UCSD-AML1 (cell line): Measurements from ENCODE around the gene POMT1.
"Not testable (repeated sequence)": the region's sequence is repeated elsewhere in the genome, so short reads cannot be mapped to it uniquely, and the experiment has no call there.

Source experiments
- DNase-seq: peaks from one replicate; lab custom pipeline; 2025; ENCODE audit not compliant: unreplicated experiment; lab: John Stamatoyannopoulos, UW

The POMT1 gene

DNA sequence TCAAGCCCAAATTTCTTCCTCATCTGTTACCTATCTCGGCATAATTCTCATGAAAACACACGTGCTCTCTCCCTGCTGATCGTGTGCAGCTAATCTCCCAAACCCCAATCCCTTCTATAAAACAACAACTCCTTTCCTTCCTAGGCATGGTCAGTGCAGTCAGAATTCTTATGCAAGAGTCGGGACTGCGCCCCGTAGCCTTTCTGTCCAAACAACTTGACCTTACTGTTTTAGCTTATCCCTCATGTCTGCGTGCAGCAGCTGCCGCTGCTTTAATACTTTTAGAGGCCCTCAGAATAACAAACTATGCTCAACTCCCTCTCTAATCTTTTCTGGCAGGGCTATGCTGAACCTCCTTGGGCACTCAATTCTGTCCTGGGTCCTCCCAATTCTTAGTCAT, 47.7 kb downstream of the POMT1 start:
- DNase-seq = not testable (repeated sequence)

DNA sequence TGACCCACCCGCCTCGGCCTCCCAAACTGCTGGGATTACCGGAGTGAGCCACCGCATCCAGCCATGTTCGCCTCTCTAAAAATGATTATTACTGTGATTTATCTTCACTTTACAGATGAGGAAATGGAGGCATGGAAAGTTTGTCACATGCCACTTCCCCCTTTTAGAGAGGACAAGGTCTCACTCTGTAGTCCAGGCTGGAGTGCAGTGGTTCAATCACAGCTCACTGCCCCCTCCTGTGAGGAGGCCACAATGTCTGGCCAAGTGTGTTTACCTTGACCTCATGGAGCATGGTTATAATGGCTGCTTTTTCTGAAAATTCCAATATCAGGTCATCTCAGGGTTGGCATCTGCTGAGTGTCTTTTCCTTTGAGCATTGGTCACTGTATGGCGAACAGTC, 49.3 kb downstream of the POMT1 start:
- DNase-seq = no peak

DNA sequence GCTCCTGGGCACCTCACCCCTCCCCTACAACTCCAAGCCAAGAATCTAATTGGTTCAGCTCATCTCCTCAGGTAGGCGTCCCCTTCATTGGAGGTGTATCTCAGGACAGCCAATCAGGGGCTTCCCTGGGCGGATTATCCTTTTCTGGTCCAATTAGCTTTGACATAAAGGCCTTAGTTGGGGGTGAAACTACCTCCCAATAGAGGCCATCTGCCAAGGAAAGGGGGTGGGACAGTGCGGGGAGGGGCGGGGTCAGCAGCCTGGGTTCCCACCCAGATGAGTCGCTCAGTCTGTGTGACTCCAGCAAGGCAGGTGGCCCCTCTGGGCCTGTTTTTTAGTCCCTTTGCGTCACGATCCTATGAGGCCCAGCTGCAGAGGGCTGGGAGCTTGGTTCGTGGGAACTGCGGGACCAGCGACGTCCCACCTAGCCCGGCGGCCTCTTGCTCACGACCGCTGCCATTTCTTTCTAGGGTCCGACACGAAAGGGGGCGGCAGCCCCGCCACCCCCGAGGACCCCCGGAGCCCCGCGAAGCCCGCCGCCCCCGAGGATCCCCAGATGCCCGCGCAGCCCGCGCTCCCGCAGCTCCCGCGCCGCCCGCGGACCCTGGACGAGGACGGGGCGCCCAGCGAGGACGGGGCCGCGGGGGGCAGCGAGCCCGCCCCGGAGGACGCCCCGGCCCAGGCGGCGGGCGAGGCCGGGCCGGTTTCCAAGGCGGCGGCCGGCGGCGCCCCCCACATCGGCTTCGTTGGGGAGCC, 51.5 kb downstream of the POMT1 start:
- DNase-seq = no peak

DNA sequence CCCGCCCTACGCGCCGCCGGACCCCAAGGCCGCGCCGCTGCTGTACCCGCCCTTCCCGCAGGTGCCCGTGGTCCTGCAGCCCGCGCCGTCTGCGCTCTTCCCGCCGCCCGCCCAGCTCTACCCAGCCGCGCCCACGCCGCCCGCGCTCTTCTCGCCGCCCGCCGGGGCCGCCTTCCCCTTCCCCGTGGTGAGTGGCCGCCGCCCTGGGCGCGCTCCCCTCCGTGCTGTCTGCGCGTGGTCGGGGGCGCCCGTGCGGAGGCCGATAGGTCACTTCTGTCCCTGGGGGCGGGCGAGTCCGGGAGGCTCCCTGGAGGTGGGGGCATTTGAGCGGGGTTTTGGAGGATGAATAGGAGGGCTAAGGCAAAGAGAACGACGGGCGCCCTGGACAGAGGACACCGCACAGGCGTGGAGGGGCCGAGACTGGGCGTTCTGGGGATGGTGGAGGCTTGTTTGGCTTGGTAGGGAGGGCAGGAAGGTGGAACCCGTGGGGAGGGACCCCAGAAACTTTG, 52.2 kb downstream of the POMT1 start:
- DNase-seq = no peak

DNA sequence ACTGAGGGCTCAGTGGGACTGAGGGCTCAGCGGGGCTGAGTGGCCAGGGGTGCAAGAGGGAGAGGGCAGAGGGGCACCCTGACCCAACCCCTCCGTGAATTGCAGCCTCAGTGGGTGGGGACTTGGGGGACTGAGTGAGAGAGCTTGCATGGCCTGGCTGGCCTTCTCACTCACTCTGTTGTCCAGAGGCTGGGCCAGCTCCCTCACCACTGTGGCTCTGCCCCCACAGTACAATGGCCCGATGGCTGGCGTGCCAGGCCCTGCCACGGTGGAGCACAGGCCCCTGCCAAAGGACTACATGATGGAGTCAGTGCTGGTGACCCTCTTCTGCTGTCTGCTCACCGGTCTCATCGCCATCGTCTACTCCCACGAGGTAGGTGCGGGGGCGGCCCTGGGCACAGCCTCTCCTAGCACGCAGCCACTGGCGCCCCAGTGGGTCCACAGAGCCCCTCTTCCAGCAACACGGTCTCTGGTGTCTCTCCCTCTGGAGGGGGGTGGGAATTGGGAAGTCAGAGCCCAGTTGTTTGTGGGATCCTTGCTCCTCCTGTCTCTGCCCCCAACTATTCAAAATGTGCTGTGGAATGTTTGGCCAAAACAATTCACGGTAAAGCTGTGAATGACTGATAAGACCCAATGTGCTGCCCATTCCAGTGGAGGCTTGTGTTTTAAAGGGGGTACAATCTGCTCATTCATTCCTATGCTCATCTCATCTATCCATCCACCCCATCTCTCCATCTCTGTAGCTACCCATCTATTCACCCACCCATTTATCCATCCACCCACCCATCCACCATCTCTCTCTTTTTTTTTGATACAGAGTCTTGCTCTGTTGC, 53.3 kb downstream of the POMT1 start:
- no peak for DNase-seq

DNA sequence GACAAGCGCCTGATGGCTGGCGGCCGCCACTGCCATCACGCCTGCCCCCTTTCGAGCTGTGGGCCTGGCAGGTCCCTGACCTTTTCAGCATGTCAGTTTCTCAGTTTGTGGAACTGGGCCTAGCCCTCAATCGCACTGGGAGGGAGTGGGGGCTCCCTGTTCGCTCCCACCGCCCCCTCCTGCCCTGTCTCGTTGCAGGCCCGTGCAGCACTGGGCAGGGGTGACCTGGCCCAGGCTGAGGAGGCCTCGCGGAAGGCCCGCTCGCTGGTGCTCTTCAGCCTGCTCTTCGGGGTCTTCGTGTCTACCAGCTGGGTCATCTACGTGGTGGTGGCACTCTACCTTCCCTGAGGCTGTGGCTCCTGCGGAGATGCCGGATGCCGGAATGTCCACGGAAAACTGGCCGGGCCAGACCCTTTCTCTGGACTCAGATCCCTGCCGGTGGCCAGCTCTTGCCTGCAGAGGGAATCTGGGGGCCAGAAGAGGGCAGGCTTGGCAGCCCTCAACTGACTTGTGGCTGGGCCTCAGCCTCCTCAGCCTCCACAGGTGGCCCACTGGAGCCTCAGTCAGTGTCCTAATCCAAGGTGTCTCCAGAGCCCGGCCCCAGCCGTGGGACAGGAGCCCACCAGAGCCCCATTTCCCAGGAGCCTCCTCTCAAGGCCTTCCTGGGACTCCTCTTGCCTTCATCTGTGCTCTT, 55.3 kb downstream of the POMT1 start:
- no peak for DNase-seq

DNA sequence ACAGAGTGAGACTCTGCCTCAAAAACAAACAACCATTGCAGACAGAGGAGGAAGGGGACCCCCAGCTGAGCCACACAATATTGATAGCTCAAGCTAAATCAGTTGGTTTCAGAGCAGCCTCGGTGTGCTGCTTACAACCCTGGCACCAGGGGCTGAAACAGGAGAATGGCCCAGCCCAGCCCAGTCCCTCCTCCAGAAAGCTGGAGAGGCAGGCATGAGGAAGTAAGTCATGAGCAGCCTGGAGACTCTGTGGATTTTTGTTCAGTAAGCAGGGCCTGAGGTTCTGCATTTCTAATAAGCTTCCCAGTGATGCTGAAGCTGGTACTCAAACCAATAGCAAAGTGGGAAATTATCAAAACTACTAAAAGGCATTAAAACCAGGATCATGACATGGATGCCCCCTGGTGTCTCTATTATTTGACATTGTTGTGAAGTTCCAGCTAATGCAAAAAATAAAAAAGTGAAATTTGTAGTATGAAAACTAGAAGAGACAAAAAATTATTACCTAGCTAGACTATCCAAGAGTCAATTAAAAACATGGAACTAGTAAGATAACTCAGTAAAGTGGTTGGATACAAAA, 56.8 kb downstream of the POMT1 start:
- no peak for DNase-seq

DNA sequence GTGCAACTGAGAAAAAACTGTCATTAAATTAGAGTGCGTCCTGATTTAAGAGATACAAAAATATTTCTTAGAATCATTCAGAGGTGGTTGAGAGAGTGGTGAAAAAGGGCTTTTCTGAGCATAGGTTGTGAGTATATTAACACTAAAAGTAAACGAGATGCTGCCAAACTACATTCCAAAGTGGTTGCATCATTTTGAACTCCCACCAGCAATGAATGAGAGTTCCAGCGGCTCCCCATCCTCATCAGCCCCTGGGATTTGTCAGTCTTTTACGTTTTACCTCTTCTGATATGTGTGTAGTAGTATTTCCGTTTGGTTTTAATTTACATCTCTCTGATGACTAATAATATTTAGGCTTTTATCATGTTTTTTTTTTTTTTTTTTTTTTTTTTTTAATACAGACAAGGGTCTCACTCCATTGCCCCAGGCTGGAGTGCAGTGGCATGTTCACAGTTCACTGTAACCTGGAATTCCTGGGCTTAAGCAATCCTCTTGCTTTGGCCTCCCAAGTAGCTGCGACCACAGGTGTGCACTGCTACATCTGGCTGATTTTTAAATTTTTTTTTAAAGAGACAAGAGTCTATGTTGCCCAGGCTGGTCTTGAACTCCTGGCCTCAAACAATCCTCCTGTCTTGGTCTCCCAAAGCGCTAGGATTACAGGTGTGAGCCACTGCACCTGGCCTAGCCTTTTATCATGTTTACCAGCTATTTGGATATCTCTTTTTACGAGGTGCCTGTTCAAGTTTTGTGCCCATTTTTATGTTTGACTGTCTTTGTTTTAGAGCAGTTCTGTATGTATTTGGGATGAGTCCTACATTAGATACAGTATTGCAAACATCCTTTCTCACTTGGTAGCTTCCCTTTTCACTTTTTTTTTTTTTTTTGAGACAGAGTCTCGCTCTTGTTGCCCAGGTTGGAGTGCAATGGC, 59.6 kb downstream of the POMT1 start:
- no peak for DNase-seq

DNA sequence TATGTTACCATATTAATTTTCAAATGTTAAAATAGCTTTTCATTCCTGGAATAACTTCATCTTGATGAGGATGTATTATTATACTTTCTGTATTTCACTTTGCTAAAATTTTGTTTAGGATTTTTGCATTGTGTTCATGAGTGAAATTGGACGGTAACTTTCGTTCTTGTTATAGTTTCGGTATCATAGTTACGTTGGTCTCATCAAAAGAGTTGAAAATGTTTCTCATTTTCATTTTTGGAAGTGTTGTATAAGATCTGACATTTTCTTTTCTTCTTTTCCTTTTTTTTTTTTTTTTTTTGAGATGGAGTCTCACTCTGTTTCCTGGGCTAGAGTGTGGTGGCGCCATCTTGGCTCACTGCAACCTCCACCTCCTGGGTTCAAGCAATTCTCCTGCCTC, 62.7 kb downstream of the POMT1 start:
- DNase-seq = no peak

DNA sequence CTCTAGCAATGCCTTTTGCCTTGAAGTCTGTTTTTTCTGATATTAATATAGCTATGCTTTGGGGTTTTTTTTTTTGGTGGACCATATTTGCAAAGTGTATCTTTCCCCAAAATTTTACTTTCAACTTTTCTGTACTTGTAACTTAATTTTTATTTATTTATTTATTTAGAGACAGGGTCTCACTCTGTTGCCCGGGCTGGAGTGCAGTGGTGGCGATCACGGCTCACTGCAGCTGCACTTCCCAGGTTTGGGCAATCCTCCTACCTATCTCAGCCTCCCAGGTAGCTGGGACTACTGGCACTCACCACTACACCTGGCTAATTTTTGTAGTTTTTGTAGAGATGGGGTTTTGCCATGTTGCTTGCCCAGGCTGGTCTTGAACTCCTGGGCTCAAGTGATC, 63.4 kb downstream of the POMT1 start:
- DNase-seq = no peak

DNA sequence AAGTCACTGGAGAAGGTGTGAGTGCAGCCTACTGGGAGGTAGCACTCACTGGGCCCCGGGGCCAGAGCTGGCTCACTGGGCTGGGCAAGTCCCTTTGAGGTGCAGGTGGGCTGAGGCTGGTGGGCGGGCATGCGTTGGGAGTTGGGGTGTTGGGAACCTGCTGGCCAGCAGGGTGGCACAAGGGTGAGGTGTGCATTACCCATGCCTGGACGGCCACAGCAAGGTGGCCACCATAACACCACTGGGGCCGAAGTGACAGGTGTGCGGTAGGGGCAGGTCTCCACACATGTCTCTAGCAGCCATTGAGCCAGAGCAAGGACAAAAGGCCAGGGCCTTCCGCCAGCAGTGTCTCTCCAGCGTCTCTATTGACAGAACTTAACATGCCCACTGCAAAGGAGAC, 65.2 kb downstream of the POMT1 start:
- no peak for DNase-seq
